ENCODE results near the gene LIN37.

DNA sequence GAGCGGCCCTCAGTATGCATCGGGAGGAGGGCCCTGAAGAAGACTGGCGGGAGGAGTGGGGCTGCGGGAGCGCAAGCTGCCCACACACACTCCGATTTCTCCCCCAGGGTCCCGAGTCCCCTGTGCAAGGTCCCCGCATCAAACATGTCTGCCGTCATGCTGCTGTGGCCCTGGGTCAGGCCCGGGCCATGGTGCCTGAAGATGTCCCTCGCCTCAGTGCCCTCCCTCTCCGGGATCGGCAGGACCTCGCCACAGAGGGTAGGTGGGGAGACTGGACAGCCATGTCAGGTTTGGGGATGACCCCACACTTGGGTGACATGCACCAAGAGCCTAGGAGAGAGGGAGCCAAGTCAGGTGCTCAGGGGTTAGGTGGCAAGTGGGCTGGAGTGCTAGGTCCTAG lies 25.9 kb upstream of the LIN37 start:
- TF ChIP-seq, protein P1, sequence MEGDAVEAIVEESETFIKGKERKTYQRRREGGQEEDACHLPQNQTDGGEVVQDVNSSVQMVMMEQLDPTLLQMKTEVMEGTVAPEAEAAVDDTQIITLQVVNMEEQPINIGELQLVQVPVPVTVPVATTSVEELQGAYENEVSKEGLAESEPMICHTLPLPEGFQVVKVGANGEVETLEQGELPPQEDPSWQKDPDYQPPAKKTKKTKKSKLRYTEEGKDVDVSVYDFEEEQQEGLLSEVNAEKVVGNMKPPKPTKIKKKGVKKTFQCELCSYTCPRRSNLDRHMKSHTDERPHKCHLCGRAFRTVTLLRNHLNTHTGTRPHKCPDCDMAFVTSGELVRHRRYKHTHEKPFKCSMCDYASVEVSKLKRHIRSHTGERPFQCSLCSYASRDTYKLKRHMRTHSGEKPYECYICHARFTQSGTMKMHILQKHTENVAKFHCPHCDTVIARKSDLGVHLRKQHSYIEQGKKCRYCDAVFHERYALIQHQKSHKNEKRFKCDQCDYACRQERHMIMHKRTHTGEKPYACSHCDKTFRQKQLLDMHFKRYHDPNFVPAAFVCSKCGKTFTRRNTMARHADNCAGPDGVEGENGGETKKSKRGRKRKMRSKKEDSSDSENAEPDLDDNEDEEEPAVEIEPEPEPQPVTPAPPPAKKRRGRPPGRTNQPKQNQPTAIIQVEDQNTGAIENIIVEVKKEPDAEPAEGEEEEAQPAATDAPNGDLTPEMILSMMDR (IDR thresholded peaks at IDR 0.05), result no peak
- TF ChIP-seq POLR2A (IDR thresholded peaks at IDR 0.05), result no peak

Data from right lobe of liver (tissue), 4 donors.